Keratinocyte (primary cell): ENCODE data around the gene RFX7. TPM values are rescaled to one million over a fixed set of nuclear protein-coding genes. Genes with fewer than 3 reads are reported as not detected.

Source experiments
- DNase-seq: peaks from one replicate; pipeline ENCODE4 v3.0.0-alpha.2; 2011; ENCODE audit warnings: low read depth, missing footprints, low spot score
- FAIRE-seq: peaks from 2 replicates; lab custom pipeline; 2011; peaks lifted over from hg19 to GRCh38; lab: Jason Lieb, UNC
- H2AFZ ChIP-seq: 2 replicates; pipeline ENCODE4 v1.6.0; 2012; ENCODE audit warnings: low read length, control low read depth, inconsistent platforms; ENCODE audit not compliant: control insufficient read depth
- H3K27ac ChIP-seq: 2 replicates; pipeline ENCODE4 v1.5.1; 2011; ENCODE audit warnings: low read length; ENCODE audit not compliant: control insufficient read depth, insufficient read depth
- H3K27me3 ChIP-seq: 3 replicates; pipeline ENCODE4 v1.6.0; 2011; ENCODE audit warnings: low read length; ENCODE audit not compliant: control insufficient read depth, insufficient read depth; ENCODE audit errors: extremely low read depth
- H3K36me3 ChIP-seq, 2 experiments: 2 replicates in 1 of 2; 3 replicates in 1 of 2; pipeline ENCODE4 v1.5.1; 2011; ENCODE audit warnings: low read length in 2 of 2, mild to moderate bottlenecking in 1 of 2; ENCODE audit not compliant: control insufficient read depth in 2 of 2, insufficient read depth in 2 of 2; ENCODE audit errors: extremely low read depth in 1 of 2
- H3K4me1 ChIP-seq: 3 replicates; pipeline ENCODE4 v1.5.1; 2011; ENCODE audit warnings: low read length; ENCODE audit not compliant: control insufficient read depth, insufficient read depth; ENCODE audit errors: extremely low read depth
- H3K4me2 ChIP-seq: 3 replicates; pipeline ENCODE4 v1.6.0; 2011; ENCODE audit warnings: low read depth, low read length; ENCODE audit not compliant: control insufficient read depth, insufficient read depth; ENCODE audit errors: extremely low read depth
- H3K4me3 ChIP-seq, 3 experiments: fragments of 200-600 bp in 1 of 3; sonication (generic) in 1 of 3; 2 replicates in 2 of 3; 3 replicates in 1 of 3; pipeline ENCODE4 v1.5.1; 2011 to 2016; ENCODE audit warnings: low read length in 3 of 3, mild to moderate bottlenecking in 3 of 3, control low read depth in 2 of 3, inconsistent platforms in 1 of 3, low read depth in 1 of 3, mixed read lengths in 1 of 3, mixed run types in 1 of 3, moderate library complexity in 1 of 3; ENCODE audit not compliant: control insufficient read depth in 2 of 3, insufficient read depth in 2 of 3; ENCODE audit errors: extremely low read depth in 1 of 3
- H3K79me2 ChIP-seq: 2 replicates; pipeline ENCODE4 v1.6.0; 2012; ENCODE audit warnings: low read length; ENCODE audit not compliant: control insufficient read depth, insufficient read depth
- H3K9ac ChIP-seq: 3 replicates; pipeline ENCODE4 v1.6.0; 2011; ENCODE audit warnings: low read length; ENCODE audit not compliant: control insufficient read depth, insufficient read depth; ENCODE audit errors: extremely low read depth
- H3K9me1 ChIP-seq: 3 replicates; pipeline ENCODE4 v1.6.0; 2011; ENCODE audit warnings: low read length; ENCODE audit not compliant: control insufficient read depth, insufficient read depth; ENCODE audit errors: extremely low read depth
- H3K9me3 ChIP-seq: 2 replicates; pipeline ENCODE4 v1.5.1; 2012; ENCODE audit warnings: low read depth, low read length; ENCODE audit not compliant: control insufficient read depth
- H4K20me1 ChIP-seq: 3 replicates; pipeline ENCODE4 v1.6.0; 2011; ENCODE audit warnings: low read length; ENCODE audit not compliant: control insufficient read depth, insufficient read depth; ENCODE audit errors: extremely low read depth
- CTCF ChIP-seq, 3 experiments: IDR thresholded peaks in 1 of 3; conservative IDR thresholded peaks in 1 of 3; optimal IDR thresholded peaks in 1 of 3; 2 replicates in 2 of 3; 3 replicates in 1 of 3; pipeline versions ENCODE3 to v1.5.1; 2011; ENCODE audit warnings: low read length in 3 of 3, mild to moderate bottlenecking in 3 of 3, moderate library complexity in 2 of 3, control low read depth in 1 of 3, inconsistent platforms in 1 of 3; ENCODE audit not compliant: insufficient read depth in 2 of 3; ENCODE audit errors: extremely low read depth in 1 of 3
- EZH2 ChIP-seq: IDR thresholded peaks from one replicate; pipeline ENCODE4 v1.6.1; 2012; ENCODE audit warnings: inconsistent platforms, mild to moderate bottlenecking, low read length, moderate library complexity
- dilution Hi-C: fragments of 300-500 bp; cut with MboI; formaldehyde crosslinking; loops from one replicate; pipeline ENCODE4 v1.7.0; 2020; ENCODE audit warnings: low sequenced_read_pairs; ENCODE audit not compliant: extremely low pct_ligation_motif_present
- polyA plus RNA-seq, 5 experiments: library from polyadenylated mRNA; depleted of rRNA in 3 of 5; stranded (reverse) in 3 of 5; stranded (forward) in 1 of 5; unstranded in 1 of 5; fragments of >200 nt; gene quantifications; 1 replicate in 1 of 5; 2 replicates in 3 of 5; 3 replicates in 1 of 5; pipeline versions ENCODE4 v1.2.1 to v1.2.3, GENCODE V29; 2011 to 2012; ENCODE audit warnings: missing spikeins in 2 of 5, low read depth in 1 of 5, low replicate concordance in 1 of 5

Gene RFX7
- polyA plus RNA-seq, 1 donor (not counting 4 experiments of a cell fraction or from before 2014, with no cell fraction given), result 16.3 TPM

- H2AFZ ChIP-seq, result no peak overlapping the region
- H3K4me1 ChIP-seq, result peaks cover 62% of the 10 kb centered on the region
- DNase-seq (no peak), FAIRE-seq (peak; percentile 17)
- H3K27me3 ChIP-seq, result no peaks in the 10 kb centered on the region
- no peaks in the 10 kb centered on the region for H3K36me3 ChIP-seq
- H3K27ac ChIP-seq, result peak overlapping the region; percentile 91
- H3K9ac ChIP-seq, result no peak overlapping the region
- TF ChIP-seq EZH2 (no peak), CTCF (optimal IDR thresholded peaks at IDR 0.05 in 1 of 3, IDR thresholded peaks at IDR 0.05 in 1 of 3, conservative IDR thresholded peaks at IDR 0.05 in 1 of 3; ENCODE audit: extremely low read depth in 1 of 3, insufficient read depth in 2 of 3, low read length in 3 of 3) (no peak)
- dilution Hi-C loops, result no loop called here
- no peaks in the 10 kb centered on the region for H4K20me1 ChIP-seq
- H3K79me2 ChIP-seq, result no peaks in the 10 kb centered on the region
- H3K9me3 ChIP-seq, result no peaks in the 10 kb centered on the region
- peak overlapping the region; percentile 24 for H3K4me2 ChIP-seq
- H3K4me3 ChIP-seq, result no peak overlapping the region
- no peaks in the 10 kb centered on the region for H3K9me1 ChIP-seq
Measured at GRCh38 chr15:56042031-56042430, 201.6 kb downstream of the RFX7 start.

- FAIRE-seq (peak; percentile 97), DNase-seq (peak; percentile 84)
- dilution Hi-C loops, result no loop called here
- TF ChIP-seq CTCF (optimal IDR thresholded peaks at IDR 0.05 in 1 of 3, IDR thresholded peaks at IDR 0.05 in 1 of 3, conservative IDR thresholded peaks at IDR 0.05 in 1 of 3; ENCODE audit: extremely low read depth in 1 of 3, insufficient read depth in 2 of 3, low read length in 3 of 3) (no peak), EZH2 (no peak)
- H3K9me3 ChIP-seq, result no peaks in the 10 kb centered on the region
- no peaks in the 10 kb centered on the region for H3K36me3 ChIP-seq
- no peaks in the 10 kb centered on the region for H3K9me1 ChIP-seq
- no peak overlapping the region for H2AFZ ChIP-seq
- no peak overlapping the region for H3K4me3 ChIP-seq
- peak overlapping the region; percentile 46 for H3K4me2 ChIP-seq
- H3K4me1 ChIP-seq, result peaks cover 59% of the 10 kb centered on the region
- no peaks in the 10 kb centered on the region for H3K79me2 ChIP-seq
- H3K27ac ChIP-seq, result peak overlapping the region; percentile 91
- peak overlapping the region; percentile 75 for H3K9ac ChIP-seq
- no peaks in the 10 kb centered on the region for H4K20me1 ChIP-seq
- H3K27me3 ChIP-seq, result no peaks in the 10 kb centered on the region
Measured at GRCh38 chr15:56040081-56041035, 203.3 kb downstream of the RFX7 start.
